Mononuclear cell (primary cell): ENCODE measurements around the gene SCN5A. TPM values are rescaled to one million over a fixed set of nuclear protein-coding genes. Genes with fewer than 3 reads are reported as not detected.

Experiments
- H3K27me3 ChIP-seq: 2 replicates; pipeline ENCODE4 v1.6.0; 2011; ENCODE audit warnings: low read length, control low read depth; ENCODE audit not compliant: insufficient read depth
- H3K4me1 ChIP-seq: 2 replicates; pipeline ENCODE4 v1.5.1; 2011; ENCODE audit warnings: mild to moderate bottlenecking, low read length, control low read depth; ENCODE audit not compliant: insufficient read depth
- H3K4me3 ChIP-seq: 2 replicates; pipeline ENCODE4 v1.5.1; 2011; ENCODE audit warnings: mild to moderate bottlenecking, low read length, moderate library complexity
- H3K9me3 ChIP-seq: 2 replicates; pipeline ENCODE4 v1.5.1; 2011; ENCODE audit warnings: low read depth, mild to moderate bottlenecking, control low read depth, low read length
- total RNA-seq: library from RNA; depleted of rRNA; stranded (reverse); fragments of >200 nt; gene quantifications from one replicate; pipeline ENCODE4 v1.2.3, GENCODE V29; 2012

The SCN5A gene
- total RNA-seq = not detected

DNA sequence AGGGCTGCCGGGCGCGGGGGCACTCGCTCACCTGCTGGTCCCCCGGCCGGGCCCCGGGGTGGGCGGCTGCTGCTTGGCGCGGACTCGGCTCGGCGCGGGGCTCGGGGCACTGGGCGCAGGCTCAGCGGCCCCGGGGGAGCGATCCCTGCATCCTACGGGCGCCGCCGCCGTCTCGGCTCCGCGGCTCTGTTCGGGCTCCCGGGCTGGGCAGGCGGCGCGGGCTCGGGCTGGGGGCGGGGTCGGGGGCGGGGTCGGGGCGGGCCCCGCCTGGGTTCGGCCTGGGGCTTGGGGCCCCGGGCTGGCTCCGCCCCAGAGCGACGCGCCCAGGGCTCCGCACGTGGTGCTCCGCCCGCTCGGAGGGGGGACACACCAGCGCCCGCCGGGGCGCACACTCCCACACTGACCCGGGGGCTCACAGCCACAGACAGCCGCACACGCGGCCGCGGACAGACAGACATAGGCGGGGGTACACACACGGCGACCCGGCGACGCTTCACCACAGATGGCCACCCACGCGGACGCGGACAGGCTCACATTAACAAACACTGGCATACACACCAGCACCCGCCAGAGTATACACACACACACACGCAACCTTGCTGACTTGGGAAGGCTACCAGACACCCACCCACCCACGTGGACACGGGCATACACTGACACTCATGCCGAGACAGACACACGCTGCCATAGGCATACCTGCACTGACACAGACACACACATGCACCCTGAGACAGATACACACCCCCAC is at the start of gene SCN5A:
Gene SCN5A, minus strand, starts transcription at position 188 of the 748 bp plus-strand sequence. CDS start 16,380 bp downstream, outside the sequence.
- H3K9me3 ChIP-seq = no peaks in the 10 kb centered on the region
- H3K4me3 ChIP-seq = no peak within 1 kb of the TSS
- H3K27me3 ChIP-seq = peaks cover 32% of the 10 kb centered on the region
- peaks cover 13% of the 10 kb centered on the region for H3K4me1 ChIP-seq

DNA sequence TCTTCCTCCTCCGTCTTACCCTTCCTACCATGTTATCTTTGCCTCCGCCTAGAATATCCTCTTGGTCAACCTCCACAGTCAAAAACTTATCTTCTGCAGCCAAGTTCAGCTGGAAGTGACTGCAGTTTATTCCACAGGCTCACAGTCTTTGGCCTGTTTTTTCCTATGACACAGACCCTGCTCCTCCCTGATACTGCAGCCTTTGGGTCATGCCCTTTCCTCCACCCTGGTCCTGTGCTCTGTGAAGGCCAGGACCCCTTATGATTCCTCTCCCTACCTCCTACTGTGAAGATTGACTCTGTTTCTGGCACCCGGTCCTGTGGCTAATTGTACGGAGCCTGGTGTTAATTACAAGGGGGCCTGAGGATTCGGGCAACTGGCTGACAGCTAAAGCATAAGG is 49.3 kb upstream of the SCN5A start:
- Histone ChIP-seq H3K4me3 (no peak overlapping the region), H3K9me3 (no peaks in the 10 kb centered on the region), H3K27me3 (no peaks in the 10 kb centered on the region), H3K4me1 (no peaks in the 10 kb centered on the region)

DNA sequence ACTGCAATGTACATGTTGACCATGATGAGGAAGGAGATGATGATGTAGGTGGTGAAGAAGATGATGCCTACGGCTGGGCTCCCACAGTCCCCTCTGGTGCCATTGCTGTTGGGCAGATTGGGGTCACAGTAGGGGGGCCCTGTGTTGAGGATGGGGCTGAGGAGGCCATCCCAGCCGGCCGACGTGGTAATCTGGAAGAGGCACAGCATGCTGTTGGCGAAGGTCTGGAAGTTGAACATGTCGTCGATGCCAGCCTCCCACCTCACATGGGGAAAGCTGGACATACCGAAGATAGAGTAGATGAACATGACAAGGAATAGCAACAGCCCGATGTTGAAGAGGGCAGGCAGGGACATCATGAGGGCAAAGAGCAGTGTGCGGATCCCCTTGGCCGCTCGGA is 48.6 kb upstream of the SCN5A start:
- Histone ChIP-seq H3K4me3 (no peak overlapping the region), H3K4me1 (no peaks in the 10 kb centered on the region), H3K27me3 (no peaks in the 10 kb centered on the region), H3K9me3 (no peaks in the 10 kb centered on the region)

DNA sequence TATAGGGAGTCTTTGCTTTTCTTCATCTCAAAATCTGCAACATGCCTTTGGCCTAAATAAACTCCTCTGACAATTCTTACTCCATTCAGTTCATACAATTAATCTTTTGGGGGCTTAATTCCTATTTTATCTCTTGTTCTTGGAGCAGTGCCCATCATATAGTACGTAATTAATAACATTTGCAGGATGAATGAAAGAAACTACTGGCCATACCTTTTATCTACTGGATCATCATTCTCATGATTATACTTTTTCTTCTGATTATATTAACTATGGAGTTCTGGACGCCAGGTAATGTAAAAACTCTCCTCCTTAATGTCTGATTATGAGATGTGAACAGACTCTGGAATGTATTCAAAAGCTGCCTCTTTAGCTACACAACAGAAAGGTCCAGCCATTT is 46.5 kb upstream of the SCN5A start:
- H3K4me3 ChIP-seq = no peak overlapping the region
- H3K9me3 ChIP-seq = no peaks in the 10 kb centered on the region
- no peaks in the 10 kb centered on the region for H3K27me3 ChIP-seq
- H3K4me1 ChIP-seq = no peaks in the 10 kb centered on the region

DNA sequence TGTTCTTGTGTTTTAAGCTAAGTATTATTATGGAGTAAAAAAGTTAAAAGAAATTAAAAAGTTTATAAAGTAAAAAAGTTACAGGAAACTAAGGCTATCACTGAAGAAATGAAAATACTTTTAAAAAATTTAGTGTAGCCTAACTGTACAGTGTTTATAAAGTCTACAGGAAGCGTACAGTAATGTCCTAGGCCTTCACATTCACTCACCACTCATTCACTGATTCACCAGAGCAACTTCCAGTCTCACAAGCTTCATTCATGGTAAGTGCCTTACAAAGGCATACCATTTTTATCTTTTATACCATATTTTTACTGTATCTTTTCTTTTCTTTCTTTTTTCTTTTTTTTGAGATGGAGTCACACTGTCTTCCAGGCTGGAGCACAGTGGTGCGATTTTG is 40.7 kb upstream of the SCN5A start:
- H3K27me3 ChIP-seq = no peaks in the 10 kb centered on the region
- no peaks in the 10 kb centered on the region for H3K9me3 ChIP-seq
- no peaks in the 10 kb centered on the region for H3K4me1 ChIP-seq
- H3K4me3 ChIP-seq = no peak overlapping the region

- H3K4me1 ChIP-seq = no peaks in the 10 kb centered on the region
- no peaks in the 10 kb centered on the region for H3K27me3 ChIP-seq
- no peak overlapping the region for H3K4me3 ChIP-seq
- no peaks in the 10 kb centered on the region for H3K9me3 ChIP-seq
Measured at GRCh38 chr3:38689774-38690173, 40.3 kb upstream of the SCN5A start.

GRCh38 chr3:38689346-38689745 is 39.9 kb upstream of the SCN5A start:
- Histone ChIP-seq H3K4me3 (no peak overlapping the region), H3K27me3 (no peaks in the 10 kb centered on the region), H3K4me1 (no peaks in the 10 kb centered on the region), H3K9me3 (no peaks in the 10 kb centered on the region)

GRCh38 chr3:38687321-38687720 is 37.8 kb upstream of the SCN5A start:
- Histone ChIP-seq H3K4me3 (no peak overlapping the region), H3K4me1 (no peaks in the 10 kb centered on the region), H3K27me3 (no peaks in the 10 kb centered on the region), H3K9me3 (no peaks in the 10 kb centered on the region)

GRCh38 chr3:38684546-38684945 is 35.1 kb upstream of the SCN5A start:
- Histone ChIP-seq H3K4me3 (no peak overlapping the region), H3K27me3 (no peaks in the 10 kb centered on the region), H3K4me1 (no peaks in the 10 kb centered on the region), H3K9me3 (no peaks in the 10 kb centered on the region)

DNA sequence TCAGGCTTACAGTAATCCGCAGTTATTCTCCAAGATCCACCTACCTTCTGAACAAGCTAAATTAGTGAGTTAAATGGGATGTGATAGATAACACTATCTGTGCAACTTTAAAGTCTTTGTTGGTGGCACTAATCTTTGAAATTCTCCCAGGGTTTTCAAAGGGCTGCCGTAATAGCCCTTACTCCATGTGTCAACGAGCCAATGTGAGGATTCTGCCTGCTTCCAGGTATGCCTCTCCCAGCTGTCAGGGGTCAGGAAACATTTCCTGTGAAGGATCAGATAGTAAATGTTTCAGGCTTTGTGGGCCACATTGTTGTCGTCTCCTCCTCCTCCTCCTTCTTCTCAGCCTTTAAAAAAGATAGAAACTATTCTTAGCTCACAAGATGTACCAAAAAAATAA is 20.2 kb upstream of the SCN5A start:
- Histone ChIP-seq H3K4me1 (no peaks in the 10 kb centered on the region), H3K4me3 (no peak overlapping the region), H3K27me3 (peaks cover 7% of the 10 kb centered on the region), H3K9me3 (no peaks in the 10 kb centered on the region)

GRCh38 chr3:38662544-38662943 is 13.1 kb upstream of the SCN5A start:
- Histone ChIP-seq H3K9me3 (peaks cover 17% of the 10 kb centered on the region), H3K27me3 (peaks cover 5% of the 10 kb centered on the region), H3K4me3 (no peak overlapping the region), H3K4me1 (no peaks in the 10 kb centered on the region)

GRCh38 chr3:38658841-38659240 is 9.4 kb upstream of the SCN5A start:
- Histone ChIP-seq H3K4me1 (no peaks in the 10 kb centered on the region), H3K27me3 (peaks cover 12% of the 10 kb centered on the region), H3K4me3 (no peak overlapping the region), H3K9me3 (peaks cover 17% of the 10 kb centered on the region)

GRCh38 chr3:38657369-38657768 is 7.9 kb upstream of the SCN5A start:
- Histone ChIP-seq H3K9me3 (peaks cover 7% of the 10 kb centered on the region), H3K27me3 (peaks cover 7% of the 10 kb centered on the region), H3K4me3 (no peak overlapping the region), H3K4me1 (no peaks in the 10 kb centered on the region)

- Histone ChIP-seq H3K4me3 (no peak overlapping the region), H3K27me3 (peaks cover 9% of the 10 kb centered on the region), H3K9me3 (peaks cover under 1% of the 10 kb centered on the region), H3K4me1 (peaks cover 4% of the 10 kb centered on the region)
Measured at GRCh38 chr3:38655708-38656300, 6.3 kb upstream of the SCN5A start.

DNA sequence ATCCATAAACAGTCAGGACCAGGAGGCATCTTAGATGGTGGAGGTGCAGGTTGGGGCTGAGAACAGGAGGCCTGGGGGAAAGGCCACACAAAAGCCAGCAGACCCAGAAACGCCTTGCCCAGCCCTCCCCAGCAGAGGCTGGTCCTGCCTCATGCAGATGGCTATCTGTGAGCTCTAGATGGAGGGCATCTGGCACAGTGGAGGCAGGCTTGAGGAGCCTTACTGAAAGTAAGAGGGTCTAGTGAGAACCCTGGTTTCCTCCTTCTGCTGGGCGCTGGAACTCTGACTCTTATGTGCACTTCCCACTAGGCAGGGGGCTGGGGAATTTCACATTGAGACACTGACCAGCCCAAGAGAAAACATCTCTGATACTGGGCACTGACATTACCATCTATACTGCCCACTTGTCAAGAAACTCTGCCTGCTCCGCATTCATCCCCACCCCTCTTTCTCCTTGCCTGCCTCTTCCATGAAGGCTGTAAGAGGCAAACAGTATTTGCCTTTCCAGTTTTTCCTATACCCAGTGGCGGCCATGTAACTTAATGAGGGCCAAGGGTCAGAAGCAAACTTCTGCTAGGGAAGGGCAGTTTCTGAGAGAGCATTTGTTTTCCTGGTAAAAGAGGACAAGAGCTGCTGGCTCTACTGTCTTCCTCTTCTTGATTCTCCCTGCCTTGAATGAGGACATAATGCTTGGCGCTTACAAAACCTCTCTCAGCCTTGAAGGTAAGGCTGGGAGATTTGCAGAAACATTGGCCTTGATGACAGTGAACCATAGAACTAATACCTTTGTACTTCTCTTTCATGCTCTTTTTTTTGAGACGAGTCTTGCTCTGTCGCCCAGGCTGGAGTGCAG is 4.4 kb upstream of the SCN5A start:
- Histone ChIP-seq H3K9me3 (no peaks in the 10 kb centered on the region), H3K4me1 (peaks cover 8% of the 10 kb centered on the region), H3K27me3 (peaks cover 22% of the 10 kb centered on the region), H3K4me3 (no peak overlapping the region)
